Fibroblast of lung (primary cell): ENCODE measurements around the gene PNMA8C. TPM values are rescaled to one million over a fixed set of nuclear protein-coding genes. Genes with fewer than 3 reads are reported as not detected.

Experiments used
- DNase-seq, 2 donors: peaks; one replicate each; pipeline versions ENCODE4 v3.0.0 to v3.0.0-alpha.2; 2010; ENCODE audit warnings: low read depth in 2 of 2
- H2AFZ ChIP-seq: 2 replicates; pipeline ENCODE4 v1.5.1; 2012; ENCODE audit warnings: low read length, control low read depth, inconsistent platforms
- H3K27ac ChIP-seq: 2 replicates; pipeline ENCODE4 v1.5.1; 2011; ENCODE audit warnings: low read length, control low read depth; ENCODE audit not compliant: insufficient read depth
- H3K27me3 ChIP-seq: 2 replicates; pipeline ENCODE4 v1.5.1; 2011; ENCODE audit warnings: mild to moderate bottlenecking, low read length; ENCODE audit not compliant: control insufficient read depth, insufficient read depth
- H3K36me3 ChIP-seq: 2 replicates; pipeline ENCODE4 v1.5.1; 2011; ENCODE audit warnings: low read length; ENCODE audit not compliant: control insufficient read depth, insufficient read depth
- H3K4me1 ChIP-seq: 2 replicates; pipeline ENCODE4 v1.5.1; 2011; ENCODE audit warnings: low read length; ENCODE audit not compliant: control insufficient read depth, insufficient read depth; ENCODE audit errors: extremely low read depth
- H3K4me2 ChIP-seq: 2 replicates; pipeline ENCODE4 v1.5.1; 2011; ENCODE audit warnings: low read length, control low read depth; ENCODE audit not compliant: insufficient read depth; ENCODE audit errors: extremely low read depth
- H3K4me3 ChIP-seq, 4 experiments: fragments of 200-600 bp in 1 of 4; sonication (generic) in 1 of 4; replicated peaks in 1 of 4; 2 replicates each; pipeline ENCODE4 v1.5.1; 2011 to 2016; ENCODE audit warnings: low read length in 4 of 4, low read depth in 3 of 4, mild to moderate bottlenecking in 3 of 4, control low read depth in 2 of 4, inconsistent platforms in 1 of 4, mixed read lengths in 1 of 4; ENCODE audit not compliant: insufficient read depth in 1 of 4; ENCODE audit errors: control extremely low read depth in 1 of 4
- H3K79me2 ChIP-seq: 2 replicates; pipeline ENCODE4 v1.5.1; 2012; ENCODE audit warnings: mild to moderate bottlenecking, low read length, inconsistent platforms; ENCODE audit not compliant: control insufficient read depth, insufficient read depth
- H3K9ac ChIP-seq: 2 replicates; pipeline ENCODE4 v1.5.1; 2011; ENCODE audit warnings: mild to moderate bottlenecking, low read length, control low read depth; ENCODE audit not compliant: insufficient read depth
- H3K9me3 ChIP-seq: 2 replicates; pipeline ENCODE4 v1.5.1; 2012; ENCODE audit warnings: low read depth, low read length; ENCODE audit not compliant: control insufficient read depth, insufficient read depth
- H4K20me1 ChIP-seq: 2 replicates; pipeline ENCODE4 v1.5.1; 2011; ENCODE audit warnings: low read length; ENCODE audit not compliant: control insufficient read depth, insufficient read depth; ENCODE audit errors: extremely low read depth
- CTCF ChIP-seq, 2 donors: IDR thresholded peaks in 1 of 2; conservative IDR thresholded peaks in 1 of 2; 1 replicate in 1 of 2; 2 replicates in 1 of 2; pipeline ENCODE4 v1.5.1; 2011 to 2012; ENCODE audit warnings: low read length in 2 of 2, control low read depth in 1 of 2, inconsistent platforms in 1 of 2, low read depth in 1 of 2, mild to moderate bottlenecking in 1 of 2
- EZH2 ChIP-seq: IDR thresholded peaks from 2 replicates; pipeline ENCODE4 v1.5.1; 2012; ENCODE audit warnings: low read length, control low read depth, mild to moderate bottlenecking; ENCODE audit errors: missing control alignments
- polyA plus RNA-seq, 2 donors: library from polyadenylated mRNA; depleted of rRNA in 1 of 2; stranded (reverse) in 1 of 2; unstranded in 1 of 2; fragments of >200 nt; gene quantifications; 2 replicates each; pipeline ENCODE4 v1.2.1, GENCODE V29; 2011 to 2012; ENCODE audit warnings: missing spikeins in 1 of 2
- total RNA-seq: library from RNA; depleted of rRNA; stranded (reverse); fragments of >200 nt; gene quantifications from 2 replicates; pipeline ENCODE4 v1.2.1, GENCODE V29; 2014

The PNMA8C gene
- total and polyA plus RNA-seq, 2 donors (not counting 1 experiment from before 2014, with no cell fraction given) = 0.01 to 0.17 TPM

GRCh38 chr19:46392252-46392801, 36.4 kb downstream of the PNMA8C start:
- TF ChIP-seq CTCF (conservative IDR thresholded peaks at IDR 0.05 in 1 of 2, IDR thresholded peaks at IDR 0.05 in 1 of 2; ENCODE audit: low read depth in 1 of 2, low read length in 2 of 2) (no peak), EZH2 (no peak)
- H3K4me1 ChIP-seq = peaks cover 16% of the 10 kb centered on the region
- no peaks in the 10 kb centered on the region for H4K20me1 ChIP-seq
- peaks cover 26% of the 10 kb centered on the region for H3K36me3 ChIP-seq
- no peaks in the 10 kb centered on the region for H3K79me2 ChIP-seq
- DNase-seq = peak in 1 of 2 donors; percentile 84
- H3K27me3 ChIP-seq = no peaks in the 10 kb centered on the region
- H3K4me3 ChIP-seq = no peak overlapping the region
- H3K9ac ChIP-seq = peak overlapping the region; percentile 26
- H3K27ac ChIP-seq = peak overlapping the region; percentile 75
- H3K4me2 ChIP-seq = peak overlapping the region; percentile 62
- no peaks in the 10 kb centered on the region for H3K9me3 ChIP-seq
- H2AFZ ChIP-seq = no peak overlapping the region

- H3K36me3 ChIP-seq = peaks cover 28% of the 10 kb centered on the region
- no peak overlapping the region for H2AFZ ChIP-seq
- H3K79me2 ChIP-seq = no peaks in the 10 kb centered on the region
- H3K27ac ChIP-seq = peak overlapping the region; percentile 75
- no peak overlapping the region for H3K9ac ChIP-seq
- peak overlapping the region; percentile 62 for H3K4me2 ChIP-seq
- no peak for DNase-seq
- peaks cover 16% of the 10 kb centered on the region for H3K4me1 ChIP-seq
- H3K9me3 ChIP-seq = no peaks in the 10 kb centered on the region
- H4K20me1 ChIP-seq = no peaks in the 10 kb centered on the region
- no peak overlapping the region for H3K4me3 ChIP-seq
- no peaks in the 10 kb centered on the region for H3K27me3 ChIP-seq
- no peak for TF ChIP-seq EZH2
- TF ChIP-seq CTCF (conservative IDR thresholded peaks at IDR 0.05 in 1 of 2, IDR thresholded peaks at IDR 0.05 in 1 of 2; ENCODE audit: low read depth in 1 of 2, low read length in 2 of 2) = no peak
Observed at GRCh38 chr19:46391296-46392251, 37.2 kb downstream of the PNMA8C start.

- no peak for DNase-seq
- no peaks in the 10 kb centered on the region for H4K20me1 ChIP-seq
- H3K4me3 ChIP-seq = no peak overlapping the region
- H3K27me3 ChIP-seq = no peaks in the 10 kb centered on the region
- no peaks in the 10 kb centered on the region for H3K9me3 ChIP-seq
- H2AFZ ChIP-seq = no peak overlapping the region
- peaks cover 16% of the 10 kb centered on the region for H3K4me1 ChIP-seq
- H3K79me2 ChIP-seq = no peaks in the 10 kb centered on the region
- no peak overlapping the region for H3K9ac ChIP-seq
- TF ChIP-seq EZH2 = no peak
- no peak for TF ChIP-seq CTCF (conservative IDR thresholded peaks at IDR 0.05 in 1 of 2, IDR thresholded peaks at IDR 0.05 in 1 of 2; ENCODE audit: low read depth in 1 of 2, low read length in 2 of 2)
- no peak overlapping the region for H3K4me2 ChIP-seq
- H3K36me3 ChIP-seq = peaks cover 32% of the 10 kb centered on the region
- H3K27ac ChIP-seq = no peak overlapping the region
Observed at GRCh38 chr19:46390866-46391265, 37.9 kb downstream of the PNMA8C start.
